Measurements from ENCODE around the gene KATNIP.

GRCh38 chr16:27558434-27558833 lies 8.5 kb downstream of the KATNIP start:
- TF ChIP-seq CTCF (IDR thresholded peaks at IDR 0.05) (no peak), TEAD4 (IDR thresholded peaks at IDR 0.05; ENCODE audit: borderline replicate concordance, insufficient read depth) (no peak), TAF1 (IDR thresholded peaks at IDR 0.05; ENCODE audit: borderline replicate concordance, low read depth, low read length) (no peak), NRF1 (IDR thresholded peaks at IDR 0.05; ENCODE audit: low read depth, low read length) (no peak), POLR2AphosphoS5 (IDR thresholded peaks at IDR 0.05; ENCODE audit: low read depth, low read length) (no peak), CHD2 (IDR thresholded peaks at IDR 0.05; ENCODE audit: low read length, partially characterized antibody) (no peak), GATA2 (CRISPR knock-in tag; IDR thresholded peaks at IDR 0.05) (no peak)

Measured in SK-N-SH (cell line).